Fibroblast of gingiva (primary cell): ENCODE data around the gene PELI3.
"Not testable (repeated sequence)": the region's sequence is repeated elsewhere in the genome, so short reads cannot be mapped to it uniquely, and the experiment has no call there.

ENCODE experiments used
- DNase-seq: peaks from one replicate; pipeline ENCODE4 v3.0.0-alpha.2; 2011; ENCODE audit warnings: low read depth

The PELI3 gene, protein sequence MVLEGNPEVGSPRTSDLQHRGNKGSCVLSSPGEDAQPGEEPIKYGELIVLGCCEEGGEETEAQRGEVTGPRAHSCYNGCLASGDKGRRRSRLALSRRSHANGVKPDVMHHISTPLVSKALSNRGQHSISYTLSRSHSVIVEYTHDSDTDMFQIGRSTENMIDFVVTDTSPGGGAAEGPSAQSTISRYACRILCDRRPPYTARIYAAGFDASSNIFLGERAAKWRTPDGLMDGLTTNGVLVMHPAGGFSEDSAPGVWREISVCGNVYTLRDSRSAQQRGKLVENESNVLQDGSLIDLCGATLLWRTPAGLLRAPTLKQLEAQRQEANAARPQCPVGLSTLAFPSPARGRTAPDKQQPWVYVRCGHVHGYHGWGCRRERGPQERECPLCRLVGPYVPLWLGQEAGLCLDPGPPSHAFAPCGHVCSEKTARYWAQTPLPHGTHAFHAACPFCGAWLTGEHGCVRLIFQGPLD

DNA sequence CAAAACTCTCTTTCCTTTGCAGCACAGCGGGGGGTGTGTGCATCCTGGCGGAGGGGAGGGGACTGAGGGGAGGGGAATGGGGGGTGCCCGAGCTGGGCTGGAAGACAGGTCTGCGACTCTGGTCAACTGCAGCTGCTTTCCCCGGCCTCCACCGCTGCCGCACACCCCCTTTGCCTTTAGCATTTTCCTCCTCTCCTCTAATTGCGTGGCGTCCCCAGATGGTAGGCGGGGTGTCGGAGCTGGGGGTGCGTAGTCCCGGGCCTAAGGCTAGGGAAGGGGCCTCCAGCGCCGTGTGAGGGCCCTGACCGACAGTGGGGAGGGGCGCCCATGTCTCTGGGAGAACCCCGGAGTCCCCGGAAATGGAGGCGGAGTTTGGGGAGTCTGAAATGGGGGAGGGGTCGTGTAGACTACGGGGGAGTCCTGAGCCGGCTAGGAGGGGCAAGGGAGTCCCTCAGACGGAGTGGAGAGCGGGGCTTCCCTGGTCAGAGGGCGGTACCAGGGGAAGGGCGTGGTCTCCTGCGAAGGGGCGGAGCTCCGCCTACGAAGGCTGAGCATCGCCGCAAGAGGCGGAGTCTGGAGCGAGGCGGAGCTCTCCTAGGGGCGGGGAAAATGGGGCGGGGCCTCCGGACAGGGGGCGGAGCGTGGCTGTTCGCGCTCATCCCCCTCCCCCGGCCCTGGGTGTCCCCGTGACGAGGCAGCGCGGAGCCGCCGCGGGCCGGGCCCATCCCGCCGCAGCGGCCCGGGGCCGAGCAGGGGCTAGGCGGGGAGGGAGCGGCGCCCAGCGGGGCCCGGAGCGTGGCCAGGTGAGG, at the start of gene PELI3:
PELI3 (plus strand) TSS at position 681 of the 809 bp plus-strand sequence. CDS start 1,224 bp downstream, outside the sequence.
- DNase-seq: peak; percentile 87

DNA sequence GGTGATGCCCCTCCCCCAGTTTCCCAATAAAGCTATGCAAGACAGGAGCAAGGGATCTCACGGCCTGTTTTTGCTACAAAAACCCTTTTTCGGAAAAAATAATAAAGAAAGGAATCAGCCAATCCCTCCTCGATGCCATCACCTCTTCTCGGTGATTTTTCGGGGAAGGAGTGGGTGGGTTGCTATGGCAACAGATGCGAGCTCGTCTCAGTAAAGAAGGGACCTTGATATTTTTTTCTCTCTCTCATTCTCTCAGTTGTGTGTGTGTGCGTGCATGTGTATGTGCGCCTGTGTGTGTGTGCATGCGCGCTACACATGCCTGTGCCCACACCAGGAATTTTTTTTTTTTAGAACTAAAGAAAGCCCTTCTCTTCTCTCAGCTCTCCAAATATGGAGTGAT, 49.7 kb upstream of the PELI3 start:
- DNase-seq: no peak

DNA sequence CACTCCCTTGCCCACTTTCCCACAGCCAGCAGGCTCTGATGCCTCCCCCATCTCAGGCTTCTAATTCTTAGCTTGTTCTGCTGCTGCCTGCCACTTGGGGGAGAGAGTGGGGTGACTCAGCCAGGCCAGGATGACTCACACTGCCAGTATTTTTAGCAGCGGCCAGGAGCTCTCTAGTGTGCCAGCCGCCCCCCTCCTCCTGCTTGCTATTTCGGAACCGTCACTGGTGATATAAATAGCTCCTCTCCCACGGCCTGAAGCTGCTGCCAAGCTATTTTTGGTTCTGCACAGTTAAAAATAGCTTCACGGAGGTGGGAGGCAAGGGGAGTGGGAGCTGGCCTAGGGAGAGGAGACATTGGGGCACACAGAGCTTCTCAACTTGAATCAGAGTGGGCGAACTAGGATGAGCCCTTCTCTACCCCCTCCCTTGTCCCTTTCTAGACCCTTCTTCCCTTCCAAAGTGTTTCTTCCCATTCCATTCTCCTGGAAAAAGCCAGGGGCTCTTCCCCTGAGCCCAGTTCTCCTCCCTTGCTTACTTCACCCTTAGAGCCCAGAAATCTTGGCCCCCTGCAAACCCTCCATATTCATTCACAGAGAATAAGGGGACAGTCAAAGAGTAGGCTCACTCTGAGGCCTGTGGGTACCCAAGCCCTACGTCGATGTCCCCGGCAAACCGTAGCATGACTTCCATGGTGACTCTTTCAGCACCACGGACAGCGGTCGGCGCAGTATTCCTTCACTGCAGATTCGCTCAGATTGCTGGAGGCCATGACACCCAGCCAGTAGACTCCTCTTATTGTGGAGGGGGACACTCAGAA, 48.3 kb upstream of the PELI3 start:
- peak; percentile 95 for DNase-seq

DNA sequence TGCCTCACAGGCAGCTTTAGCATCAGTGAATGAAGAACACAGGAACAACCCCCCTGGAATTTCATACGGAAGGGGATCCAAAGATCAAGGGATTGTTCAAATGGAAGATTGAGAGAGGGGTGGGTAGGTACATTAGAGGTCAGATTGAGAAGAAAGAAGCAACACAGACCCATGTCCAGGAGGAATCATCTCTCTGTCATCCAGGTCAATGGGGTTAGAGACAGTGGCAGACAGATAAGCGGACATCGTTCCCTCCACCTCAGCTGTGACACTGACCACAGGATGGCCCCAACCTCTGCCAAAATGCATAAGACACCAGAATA, 47.8 kb upstream of the PELI3 start:
- DNase-seq: no peak

DNA sequence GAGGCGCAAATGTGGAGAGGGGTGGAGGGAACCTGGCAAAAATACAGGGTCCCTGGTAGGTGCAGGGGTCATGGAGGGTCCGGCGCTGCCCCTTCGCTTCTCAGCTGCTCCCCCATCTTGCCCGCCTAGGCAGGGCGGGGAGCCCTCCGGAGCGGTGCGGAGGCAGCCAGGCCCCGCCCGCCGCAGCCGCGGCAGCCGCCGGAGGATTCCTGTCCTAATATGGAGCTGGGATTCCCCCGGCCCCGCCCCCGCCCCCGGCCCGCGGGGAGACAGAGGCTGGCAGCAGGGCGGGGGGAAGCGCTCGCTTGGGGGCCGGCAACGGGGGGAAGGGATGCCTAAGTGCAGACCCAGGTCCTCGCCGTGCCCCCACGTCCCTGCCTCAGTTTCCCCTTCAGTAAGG, 46.9 kb upstream of the PELI3 start:
- DNase-seq: no peak

DNA sequence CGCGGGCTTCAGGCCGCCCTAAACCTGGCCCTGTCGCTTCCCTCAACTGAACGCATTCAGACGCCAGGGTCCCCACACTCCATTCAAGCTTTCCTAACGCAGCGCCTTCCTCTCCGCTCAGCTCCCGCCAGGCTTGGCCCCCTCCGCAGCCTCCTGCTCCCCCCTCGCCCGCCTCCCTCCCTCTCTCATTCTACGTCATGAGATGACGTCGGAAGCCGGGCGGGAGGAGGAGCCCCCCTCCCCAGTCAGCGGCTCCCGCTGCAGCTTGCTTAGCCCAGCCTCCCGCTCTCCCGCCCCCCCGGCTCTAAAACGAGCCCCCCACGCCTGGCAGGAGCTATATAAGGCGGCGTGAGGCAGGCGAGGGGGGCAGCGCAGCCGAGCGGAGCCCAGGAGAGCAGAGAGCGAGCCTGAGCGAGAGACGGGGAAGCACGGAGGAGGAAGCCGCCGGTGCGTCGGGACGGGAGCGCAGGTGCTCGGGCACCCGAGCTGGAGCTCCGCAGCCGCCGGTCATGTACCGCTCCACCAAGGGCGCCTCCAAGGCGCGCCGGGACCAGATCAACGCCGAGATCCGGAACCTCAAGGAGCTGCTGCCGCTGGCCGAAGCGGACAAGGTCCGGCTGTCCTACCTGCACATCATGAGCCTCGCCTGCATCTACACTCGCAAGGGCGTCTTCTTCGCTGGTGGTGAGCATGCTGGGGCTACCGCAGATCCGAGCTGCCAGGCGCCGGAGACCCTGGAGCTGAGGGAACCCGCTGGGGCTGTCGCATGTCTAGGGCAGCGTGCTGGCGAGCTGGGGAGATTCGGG, 45.8 kb upstream of the PELI3 start, which contains the start of gene NPAS4:
NPAS4 (plus strand) TSS at position 365 of the 806 bp plus-strand sequence; CDS start at position 510, 145 bp downstream.
- DNase-seq: no peak

DNA sequence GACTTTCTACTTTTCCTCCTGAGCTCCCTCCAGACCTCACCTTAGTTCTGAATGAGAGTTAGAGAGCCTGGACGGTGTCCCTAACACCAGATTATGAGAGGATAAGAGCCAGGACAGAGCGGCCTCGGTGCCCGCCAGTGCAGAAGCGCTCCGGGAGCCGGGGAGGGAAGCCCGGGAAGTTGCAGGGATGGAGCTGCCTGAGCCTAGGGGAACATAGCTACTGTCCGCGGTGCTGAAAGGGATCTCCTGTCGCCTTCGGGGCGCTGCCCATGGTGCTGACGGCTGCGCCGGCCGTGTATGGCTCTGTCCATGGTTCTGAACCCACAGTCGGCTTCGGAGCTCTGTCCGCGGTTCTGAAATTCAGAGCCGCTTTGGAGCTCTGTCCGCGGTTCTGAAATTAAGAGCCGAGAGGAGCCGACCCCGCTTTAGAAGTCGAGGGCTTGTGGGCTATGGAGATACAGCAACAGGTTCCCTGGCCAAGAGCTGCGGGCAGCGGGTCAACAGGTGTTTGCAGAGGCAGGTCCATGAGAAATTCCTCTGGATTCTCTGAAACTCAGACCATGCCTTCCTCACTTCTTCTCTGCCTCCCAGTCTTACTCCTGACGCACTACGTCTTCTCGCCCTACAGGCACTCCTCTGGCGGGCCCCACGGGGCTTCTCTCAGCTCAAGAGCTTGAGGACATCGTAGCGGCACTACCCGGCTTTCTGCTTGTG, 45.1 kb upstream of the PELI3 start:
- DNase-seq: peak; percentile 79

DNA sequence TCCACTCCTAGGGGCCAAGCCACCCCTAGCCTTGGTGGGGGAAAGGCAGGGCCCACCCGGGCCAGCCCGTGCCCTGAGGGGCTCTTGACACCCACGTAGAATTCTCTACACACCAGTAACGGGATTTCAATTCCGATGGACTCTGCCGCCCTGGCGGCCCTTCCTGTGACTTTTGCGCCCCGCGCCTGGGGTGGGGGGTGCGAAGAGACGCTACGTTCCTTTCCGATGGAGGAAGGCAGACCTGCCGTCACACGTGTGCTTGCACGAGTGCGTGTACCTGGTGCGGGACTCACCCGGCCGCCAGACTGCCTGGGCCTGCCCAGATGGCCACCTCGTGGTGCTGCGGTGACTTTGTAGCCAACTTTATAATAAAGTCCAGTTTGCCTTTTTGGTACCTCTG, 40.4 kb upstream of the PELI3 start:
- DNase-seq: no peak

DNA sequence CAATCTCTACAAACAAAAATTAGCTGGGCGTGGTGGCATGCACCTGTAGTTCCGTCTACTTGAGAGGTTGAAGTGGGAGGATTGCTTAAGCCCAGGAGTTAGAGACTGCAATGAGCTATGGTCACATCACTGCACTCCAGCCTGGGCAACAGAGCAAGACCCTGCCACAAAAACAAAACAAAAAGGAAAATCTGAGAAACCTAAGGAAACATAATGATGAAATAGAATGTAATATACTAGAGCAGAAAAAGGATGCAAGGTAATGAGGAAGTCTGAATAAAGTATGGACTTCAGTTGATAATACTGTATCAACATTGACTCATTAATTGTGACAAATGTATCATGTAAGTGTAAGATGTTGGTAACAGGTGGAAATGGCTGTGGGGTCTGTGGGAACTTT, 37.8 kb upstream of the PELI3 start:
- DNase-seq: no peak

DNA sequence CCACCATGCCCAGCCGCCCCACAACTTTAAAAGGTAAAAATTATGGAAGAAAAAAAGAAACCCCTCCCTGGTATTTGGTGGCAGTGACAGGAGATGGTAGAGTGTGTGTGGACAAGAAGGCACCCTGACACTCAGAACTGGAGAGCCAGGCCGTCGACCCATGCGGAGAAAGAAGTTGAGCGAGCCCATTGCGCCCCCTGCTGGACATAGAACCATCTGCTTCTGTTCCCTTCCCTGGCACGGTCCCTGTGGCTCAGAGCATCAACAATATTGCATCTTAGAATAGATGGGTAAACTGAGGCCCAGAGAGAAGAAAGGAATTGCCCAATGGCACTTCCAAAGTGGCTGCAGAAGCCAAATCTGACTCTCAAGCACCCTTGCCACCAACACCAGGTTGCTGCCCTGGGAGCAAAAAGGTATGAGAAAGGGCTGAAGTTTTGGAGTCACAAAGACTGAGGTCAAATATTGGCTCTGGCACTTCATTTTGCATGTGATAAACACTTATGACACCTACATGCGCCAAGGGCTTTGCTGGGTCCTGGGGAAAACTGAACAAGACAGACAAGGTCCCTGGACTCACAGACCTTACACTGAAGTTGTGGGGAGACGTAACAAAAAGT, 36.6 kb upstream of the PELI3 start:
- peak; percentile 63 for DNase-seq

DNA sequence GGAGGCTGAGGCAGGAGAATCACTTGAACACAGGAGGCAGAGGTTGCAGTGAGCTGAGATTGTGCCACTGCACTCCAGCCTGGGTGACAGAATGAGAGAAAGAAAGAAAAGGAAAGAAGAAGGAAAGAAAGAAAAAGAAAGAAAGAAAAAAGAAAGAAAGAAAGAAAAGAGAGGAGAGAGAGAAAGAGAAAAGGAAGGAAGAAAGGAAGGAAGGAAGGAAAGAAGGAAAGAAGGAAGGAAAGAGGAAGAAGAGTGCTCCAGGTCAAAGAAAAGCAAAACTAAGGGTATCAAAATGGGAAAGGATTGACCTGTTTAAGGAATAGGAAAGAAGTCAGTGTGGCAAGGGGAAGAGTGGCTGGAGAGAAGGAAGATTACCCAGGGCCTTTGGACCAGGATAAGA, 35.4 kb upstream of the PELI3 start:
- DNase-seq: not testable (repeated sequence)

DNA sequence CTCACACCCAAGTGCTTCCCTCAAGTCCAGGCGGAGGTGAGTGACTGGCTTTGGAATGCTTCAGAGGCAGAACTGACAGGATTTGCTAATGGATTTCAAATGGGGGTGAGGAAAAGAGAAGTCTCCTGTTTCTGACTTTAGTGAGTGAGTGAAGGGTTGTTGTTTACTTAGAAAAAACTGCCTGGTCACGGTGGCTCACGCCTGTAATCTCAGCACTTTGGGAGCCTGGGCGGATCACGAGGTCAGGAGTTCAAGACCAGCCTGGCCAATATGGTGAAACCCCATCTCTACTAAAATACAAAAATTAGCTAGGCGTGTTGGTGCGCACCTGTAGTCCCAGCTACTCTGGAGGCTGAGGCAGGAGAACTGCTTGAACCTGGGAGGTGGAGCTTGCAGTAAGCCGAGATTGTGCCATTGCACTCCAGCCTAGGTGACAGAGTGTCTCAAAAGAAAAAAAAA, 34.8 kb upstream of the PELI3 start:
- DNase-seq: not testable (repeated sequence)

DNA sequence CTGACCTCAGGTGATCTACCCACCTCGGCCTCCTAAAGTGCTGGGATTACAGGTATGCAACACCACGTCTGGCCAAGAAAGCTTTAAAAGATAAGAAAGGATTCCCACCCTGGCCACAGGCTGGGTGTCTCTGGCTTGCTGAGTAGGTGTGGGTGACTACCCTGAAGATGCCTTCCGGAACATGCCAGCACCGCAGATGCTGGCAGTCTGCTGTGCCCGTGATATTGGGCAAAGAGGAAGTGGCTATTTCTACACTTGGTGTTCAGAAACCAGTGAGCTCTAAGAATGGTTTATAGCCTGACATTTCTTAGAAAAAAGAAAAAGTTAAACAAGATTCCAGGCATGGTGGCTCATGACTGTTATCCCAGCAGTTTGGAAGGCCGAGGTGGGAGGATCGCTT, 34.1 kb upstream of the PELI3 start:
- DNase-seq: no peak

DNA sequence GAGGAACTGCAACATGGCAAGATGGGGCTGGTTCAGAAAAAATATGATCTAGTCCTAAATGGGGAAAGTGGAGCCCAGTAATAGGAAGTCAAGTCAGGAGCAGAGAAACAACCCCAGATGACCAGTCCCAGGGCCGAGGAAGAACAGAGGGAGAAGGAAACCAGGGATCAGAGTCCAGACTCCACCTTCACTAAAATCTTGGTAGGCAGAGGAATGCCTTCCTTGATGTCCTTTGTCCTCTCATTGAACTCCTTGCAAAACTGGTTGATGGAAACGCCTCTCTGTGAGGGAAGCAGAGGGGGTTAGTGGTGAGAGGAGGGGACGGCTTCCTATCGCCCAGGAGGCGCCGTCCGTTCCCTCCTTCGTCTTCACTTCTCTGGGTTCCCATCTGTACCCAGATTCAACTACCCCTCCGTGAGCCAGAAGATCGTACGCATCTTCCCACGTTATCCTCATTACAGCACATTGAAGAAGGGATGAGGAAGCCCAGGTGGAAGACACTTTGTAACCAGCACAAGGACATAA, 28.7 kb upstream of the PELI3 start:
- DNase-seq: no peak

DNA sequence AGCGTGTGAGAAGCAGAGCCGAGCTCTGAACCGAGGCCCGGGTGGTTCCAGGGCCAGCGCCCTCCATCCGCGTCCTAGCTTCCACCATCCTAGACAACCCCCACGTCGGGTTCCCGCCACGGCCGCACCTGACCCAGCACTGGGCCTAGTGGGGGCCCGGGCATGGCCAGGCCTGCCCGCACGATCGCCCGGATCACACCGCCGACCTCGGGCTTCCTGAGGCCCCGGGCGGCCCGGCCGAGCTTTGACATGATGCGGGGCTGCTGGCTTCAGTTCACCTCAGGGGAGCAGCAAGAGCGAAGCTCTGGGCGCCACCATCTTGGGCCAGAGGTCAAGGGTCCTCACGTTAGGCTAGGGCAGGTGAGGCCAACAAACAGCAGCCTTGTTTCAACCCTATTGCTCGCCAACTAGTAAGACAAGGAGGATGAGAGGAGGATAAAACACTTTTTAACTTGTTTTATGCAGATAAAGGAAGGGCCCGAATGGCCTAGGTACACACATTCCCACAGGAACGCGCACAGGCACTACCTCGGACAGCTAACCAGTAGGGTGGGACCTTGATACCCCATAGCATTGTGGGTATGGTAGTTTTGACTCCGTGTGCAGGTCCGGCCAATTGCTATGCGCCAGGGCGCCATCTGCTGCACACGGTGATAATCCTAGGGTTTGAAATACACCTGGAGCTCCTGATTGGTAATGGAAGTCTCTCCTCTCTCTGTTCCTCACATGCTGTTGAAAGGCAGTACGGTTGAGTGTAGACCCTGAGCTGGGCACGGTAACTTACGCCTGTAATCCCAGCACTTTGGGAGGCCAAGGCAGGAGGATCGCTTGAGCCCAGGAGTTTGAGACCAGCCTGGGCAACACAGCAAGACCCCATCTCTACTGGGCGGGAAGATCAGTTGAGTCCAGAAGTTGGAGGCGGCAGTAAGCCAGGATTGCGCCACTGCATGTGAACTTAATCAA, 27.9 kb upstream of the PELI3 start, which contains the start of gene MRPL11:
MRPL11 (minus strand) TSS at position 345 of the 963 bp plus-strand sequence; CDS start at position 251, 94 bp downstream.
- peak; percentile 89 for DNase-seq

DNA sequence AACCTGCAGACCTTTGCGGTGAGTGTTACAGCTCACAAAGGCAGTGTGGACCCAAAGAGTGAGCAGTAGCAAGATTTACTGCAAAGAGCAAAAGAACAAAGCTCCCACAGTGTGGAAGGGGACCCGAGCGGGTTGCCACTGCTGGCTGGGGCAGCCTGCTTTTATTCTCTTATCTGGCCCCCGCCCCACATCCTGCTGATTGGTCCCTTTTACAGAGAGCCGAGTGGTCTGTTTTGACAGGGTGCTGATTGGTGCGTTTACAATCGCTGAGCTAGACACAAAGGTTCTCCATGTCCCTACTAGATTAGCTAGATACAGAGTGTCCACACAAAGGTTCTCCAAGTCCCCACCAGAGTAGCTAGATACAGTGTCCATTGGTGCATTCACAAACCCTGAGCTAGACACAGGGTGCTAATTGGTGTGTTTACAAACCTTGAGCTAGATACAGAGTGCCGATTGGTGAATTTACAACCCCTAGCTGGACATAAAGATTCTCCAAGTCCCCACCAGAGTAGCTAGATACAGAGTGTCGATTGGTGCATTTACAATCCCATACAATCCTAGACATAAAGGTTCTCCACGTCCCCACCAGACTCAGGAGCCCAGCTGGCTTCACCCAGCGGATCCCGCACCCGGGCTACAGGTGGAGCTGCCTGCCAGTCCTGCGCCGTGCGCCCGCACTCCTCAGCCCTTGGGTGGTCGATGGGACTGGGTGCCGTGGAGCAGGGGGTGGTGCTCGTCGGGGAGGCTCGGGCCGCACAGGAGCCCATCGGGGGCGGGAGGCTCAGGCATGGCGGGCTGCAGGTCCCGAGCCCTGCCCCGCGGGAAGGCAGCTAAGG, 26.4 kb upstream of the PELI3 start:
- not testable (repeated sequence) for DNase-seq

DNA sequence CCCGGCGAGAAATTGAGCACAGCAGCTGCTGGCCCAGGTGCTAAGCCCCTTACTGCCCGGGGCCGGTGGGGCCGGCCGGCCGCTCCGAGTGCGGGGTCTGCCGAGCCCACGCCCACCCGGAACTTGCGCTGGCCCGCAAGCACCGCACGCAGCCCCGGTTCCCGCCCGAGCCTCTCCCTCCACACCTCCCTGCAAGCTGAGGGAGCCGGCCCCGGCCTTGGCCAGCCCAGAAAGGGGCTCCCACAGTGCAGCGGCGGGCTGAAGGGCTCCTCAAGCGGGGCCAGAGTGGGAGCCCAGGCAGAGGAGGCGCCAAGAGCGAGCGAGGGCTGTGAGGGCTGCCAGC, 25.8 kb upstream of the PELI3 start:
- DNase-seq: not testable (repeated sequence)

DNA sequence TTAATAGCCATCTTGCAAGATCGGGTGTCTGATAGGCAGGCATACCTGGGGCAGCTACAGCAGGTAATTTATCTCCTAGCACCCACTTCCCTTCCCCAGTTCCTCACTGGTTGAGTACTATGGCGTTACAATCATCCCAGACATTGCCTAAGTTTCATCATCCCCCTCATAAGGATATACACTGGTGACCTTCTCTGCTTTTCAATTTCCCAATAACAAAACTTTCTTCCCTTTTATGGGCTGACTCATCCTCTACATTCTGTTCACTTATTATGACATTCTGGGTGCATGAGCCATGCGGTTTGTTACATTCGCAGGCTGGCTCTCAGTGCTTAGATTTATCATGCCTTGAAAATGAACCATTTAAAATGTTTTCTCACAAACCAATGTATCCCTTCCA, 23.1 kb upstream of the PELI3 start:
- DNase-seq: peak; percentile 82
